Measurements from ENCODE around the gene ZXDC.

DNA sequence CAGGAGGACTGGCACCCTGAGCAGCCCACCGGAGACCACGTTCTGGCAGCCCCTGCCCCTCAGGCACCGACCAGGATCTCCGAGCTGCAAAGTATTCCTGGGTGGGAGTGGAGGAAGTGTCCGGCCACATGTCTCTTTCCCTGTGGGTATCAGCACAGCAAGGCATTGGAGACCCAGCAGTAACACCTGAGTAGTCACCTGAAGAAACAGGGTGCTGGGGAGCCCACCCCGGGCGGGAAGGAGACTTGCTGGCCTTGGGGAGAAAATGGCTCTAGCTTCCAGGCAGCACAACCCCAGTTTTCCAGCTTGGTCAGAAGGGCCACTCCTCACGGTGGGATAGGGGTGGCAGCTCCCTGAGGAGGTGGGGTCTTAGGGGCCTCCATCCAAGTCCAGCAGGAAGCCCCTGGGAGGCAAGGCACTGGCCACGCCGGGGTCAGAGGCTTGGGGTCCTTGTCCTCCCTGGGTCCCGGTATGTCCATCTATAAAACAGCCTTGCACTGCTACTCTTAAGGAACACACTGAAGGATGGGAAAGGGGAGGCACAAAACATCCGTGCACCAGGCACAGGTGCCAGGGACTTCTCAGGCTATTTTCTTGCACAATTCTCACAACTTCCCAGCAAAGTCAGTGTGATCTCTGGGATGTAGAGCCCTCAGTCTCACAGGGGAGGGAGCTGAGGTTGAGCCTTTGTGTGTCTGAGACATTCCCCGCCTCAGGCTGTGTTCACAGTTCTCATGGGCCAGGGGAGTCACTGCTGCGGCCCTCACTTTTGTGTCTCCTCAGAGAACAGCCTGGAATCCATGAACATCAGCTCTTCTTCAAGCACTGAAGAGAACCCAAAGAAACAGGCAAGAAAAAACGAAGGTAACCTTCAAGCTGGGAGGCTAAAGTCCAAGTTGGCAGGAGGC lies 69.0 kb downstream of the ZXDC start:
- TF ChIP-seq, protein P1, sequence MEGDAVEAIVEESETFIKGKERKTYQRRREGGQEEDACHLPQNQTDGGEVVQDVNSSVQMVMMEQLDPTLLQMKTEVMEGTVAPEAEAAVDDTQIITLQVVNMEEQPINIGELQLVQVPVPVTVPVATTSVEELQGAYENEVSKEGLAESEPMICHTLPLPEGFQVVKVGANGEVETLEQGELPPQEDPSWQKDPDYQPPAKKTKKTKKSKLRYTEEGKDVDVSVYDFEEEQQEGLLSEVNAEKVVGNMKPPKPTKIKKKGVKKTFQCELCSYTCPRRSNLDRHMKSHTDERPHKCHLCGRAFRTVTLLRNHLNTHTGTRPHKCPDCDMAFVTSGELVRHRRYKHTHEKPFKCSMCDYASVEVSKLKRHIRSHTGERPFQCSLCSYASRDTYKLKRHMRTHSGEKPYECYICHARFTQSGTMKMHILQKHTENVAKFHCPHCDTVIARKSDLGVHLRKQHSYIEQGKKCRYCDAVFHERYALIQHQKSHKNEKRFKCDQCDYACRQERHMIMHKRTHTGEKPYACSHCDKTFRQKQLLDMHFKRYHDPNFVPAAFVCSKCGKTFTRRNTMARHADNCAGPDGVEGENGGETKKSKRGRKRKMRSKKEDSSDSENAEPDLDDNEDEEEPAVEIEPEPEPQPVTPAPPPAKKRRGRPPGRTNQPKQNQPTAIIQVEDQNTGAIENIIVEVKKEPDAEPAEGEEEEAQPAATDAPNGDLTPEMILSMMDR (IDR thresholded peaks at IDR 0.05; ENCODE audit: low read depth, low read length, poor library complexity, severe bottlenecking), result no peak
- TF ChIP-seq EZH2phosphoT487 (IDR thresholded peaks at IDR 0.05; ENCODE audit: borderline replicate concordance, low read length), result no peak

Data from DOHH2 (cell line).